HCT116 (cell line): ENCODE measurements around the gene CACNA1E. TPM values are rescaled to one million over a fixed set of nuclear protein-coding genes. Genes with fewer than 3 reads are reported as not detected.

Experiments used
- ATAC-seq: fragments of 200-7000 bp; cut with Tn5 transposase; 2 replicates; pipeline ENCODE4 v1.9.1; 2020; ENCODE audit warnings: mild to moderate bottlenecking, moderate library complexity
- BruUV-seq: library from RNA; stranded (reverse); fragments of 400-500 nt; replicated peaks from 2 replicates; lab custom pipeline; 2021; lab: Mats Ljungman, UMichigan
- CTCF ChIA-PET: fragments of 300-600 bp; sonication (Branson Sonifier 250); formaldehyde crosslinking; loops from one replicate; lab custom pipeline; 2021; ENCODE audit warnings: antibody characterized with exemption; lab: Charles Lee
- POLR2A ChIA-PET: fragments of 300-600, 350-600 bp; sonication (Branson Sonifier 250); formaldehyde crosslinking; loops from one replicate; lab custom pipeline; 2021; ENCODE audit warnings: antibody characterized with exemption; lab: Charles Lee
- RAD21 ChIA-PET, 2 experiments: fragments of 300-600 bp; sonication (Branson Sonifier 250); formaldehyde crosslinking; loops; one replicate each; lab custom pipeline; 2023; ENCODE audit warnings: low total read pairs in 2 of 2; ENCODE audit not compliant: uncharacterized antibody in 2 of 2, unreplicated experiment in 2 of 2, low non-redundant PET in 1 of 2; lab: Charles Lee
- DNase-seq: peaks from one replicate; pipeline ENCODE4 v3.0.0-alpha.2; 2010; ENCODE audit warnings: low read depth, low spot score
- H2AFZ ChIP-seq: fragments of 200-600 bp; shearing (Covaris generic), sonication (generic); 2 replicates; pipeline ENCODE4 v1.6.1; 2017; ENCODE audit warnings: low read depth, mixed run types, mixed read lengths, antibody characterized with exemption, low read length; ENCODE audit not compliant: poor library complexity, severe bottlenecking
- H3K27ac ChIP-seq: 2 replicates; pipeline ENCODE4 v1.5.1; 2012; ENCODE audit warnings: low read depth, low read length
- H3K27me3 ChIP-seq: fragments of 200-600 bp; sonication (generic); 2 replicates; pipeline ENCODE4 v1.6.1; 2016; ENCODE audit warnings: mixed run types, low read length, mixed read lengths; ENCODE audit not compliant: insufficient read depth
- H3K36me3 ChIP-seq, 2 experiments: fragments of 200-500 bp in 1 of 2; fragments of 200-600 bp in 1 of 2; sonication (Bioruptor generic) in 1 of 2; sonication (generic) in 1 of 2; 2 replicates each; pipeline versions ENCODE4 v1.5.1 to v1.6.1; 2014 to 2016; ENCODE audit warnings: low read length in 2 of 2, inconsistent platforms in 1 of 2, mixed read lengths in 1 of 2, mixed run types in 1 of 2; ENCODE audit not compliant: insufficient read depth in 2 of 2, control insufficient read depth in 1 of 2
- H3K4me1 ChIP-seq, 2 experiments: fragments of 200-600 bp in 1 of 2; sonication (generic) in 1 of 2; 2 replicates each; pipeline versions ENCODE4 v1.5.1 to v1.6.1; 2012 to 2017; ENCODE audit warnings: low read length in 2 of 2, inconsistent platforms in 1 of 2, mild to moderate bottlenecking in 1 of 2, mixed read lengths in 1 of 2, mixed run types in 1 of 2, moderate library complexity in 1 of 2; ENCODE audit not compliant: insufficient read depth in 2 of 2, control insufficient read depth in 1 of 2
- H3K4me2 ChIP-seq: fragments of 200-600 bp; sonication (generic); 2 replicates; pipeline ENCODE4 v1.6.1; 2017; ENCODE audit warnings: mixed run types, low read length, mixed read lengths
- H3K4me3 ChIP-seq, 2 experiments: fragments of 200-600 bp in 1 of 2; sonication (generic) in 1 of 2; replicated peaks in 1 of 2; 2 replicates each; pipeline ENCODE4 v1.5.1; 2011 to 2016; ENCODE audit warnings: low read length in 2 of 2, control low read depth in 1 of 2, low read depth in 1 of 2, mild to moderate bottlenecking in 1 of 2, mixed read lengths in 1 of 2, mixed run types in 1 of 2
- H3K79me2 ChIP-seq: fragments of 200-600 bp; sonication (generic); 2 replicates; pipeline ENCODE4 v1.6.1; 2017; ENCODE audit warnings: mild to moderate bottlenecking, mixed run types, low read length, moderate library complexity, mixed read lengths; ENCODE audit not compliant: insufficient read depth
- H3K9ac ChIP-seq: fragments of 200-600 bp; sonication (generic); 2 replicates; pipeline ENCODE4 v1.6.1; 2016; ENCODE audit warnings: low read length, mixed read lengths
- H3K9me2 ChIP-seq: fragments of 200-600 bp; sonication (generic), shearing (Covaris generic); 2 replicates; pipeline ENCODE4 v1.6.1; 2017; ENCODE audit warnings: mixed run types, mild to moderate bottlenecking, moderate library complexity; ENCODE audit not compliant: insufficient read depth
- H3K9me3 ChIP-seq, 2 experiments: fragments of 200-500 bp in 1 of 2; fragments of 200-600 bp in 1 of 2; sonication (Bioruptor generic) in 1 of 2; sonication (generic) in 1 of 2; 2 replicates each; pipeline ENCODE4 v1.6.1; 2014 to 2017; ENCODE audit warnings: low read length in 2 of 2, mixed read lengths in 2 of 2, inconsistent platforms in 1 of 2, low read depth in 1 of 2, mild to moderate bottlenecking in 1 of 2, mixed run types in 1 of 2, moderate library complexity in 1 of 2; ENCODE audit not compliant: control insufficient read depth in 1 of 2, insufficient read depth in 1 of 2
- H4K20me1 ChIP-seq: fragments of 200-600 bp; sonication (generic), shearing (Covaris generic); 2 replicates; pipeline ENCODE4 v1.6.1; 2017; ENCODE audit warnings: mixed run types, mild to moderate bottlenecking, moderate library complexity; ENCODE audit not compliant: insufficient read depth
- CEBPB ChIP-seq: IDR thresholded peaks from 2 replicates; pipeline ENCODE4 v1.6.1; 2012; ENCODE audit warnings: low read depth
- ELF1 ChIP-seq: IDR thresholded peaks from 2 replicates; pipeline ENCODE4 v1.6.1; 2012; ENCODE audit warnings: low read depth, borderline replicate concordance
- EZH2 ChIP-seq: fragments of 200-600 bp; sonication (generic); IDR thresholded peaks from 2 replicates; pipeline ENCODE4 v1.6.1; 2017; ENCODE audit warnings: antibody characterized with exemption, mixed run types
- EZH2phosphoT487 ChIP-seq: fragments of 200-600 bp; IDR thresholded peaks from 2 replicates; pipeline ENCODE4 v1.6.1; 2018; ENCODE audit warnings: antibody characterized with exemption, borderline replicate concordance
- POLR2A ChIP-seq: IDR thresholded peaks from 2 replicates; pipeline ENCODE4 v1.7.0; 2011; ENCODE audit warnings: borderline replicate concordance; ENCODE audit not compliant: insufficient read depth, insufficient read length; ENCODE audit errors: extremely low read depth
- SIN3A ChIP-seq: IDR thresholded peaks from 2 replicates; pipeline ENCODE4 v1.6.1; 2012; ENCODE audit warnings: low read depth
- SP1 ChIP-seq: IDR thresholded peaks from 2 replicates; pipeline ENCODE4 v1.6.1; 2012; ENCODE audit warnings: low read depth
- TCF7L2 ChIP-seq: IDR thresholded peaks from 2 replicates; pipeline ENCODE4 v1.7.0; 2011; ENCODE audit warnings: borderline replicate concordance, inconsistent platforms; ENCODE audit not compliant: insufficient read depth, insufficient read length; ENCODE audit errors: extremely low read depth
- ZFX ChIP-seq: fragments of 450-650 bp; IDR thresholded peaks from 2 replicates; pipeline ENCODE4 v1.6.1; 2017
- ZNF274 ChIP-seq: fragments of 200-500 bp; sonication (Bioruptor generic); IDR thresholded peaks from 2 replicates; pipeline ENCODE4 v1.6.1; 2014; ENCODE audit warnings: mild to moderate bottlenecking, low read depth, low read length, inconsistent platforms
- intact Hi-C: fragments of 100-400 bp; cut with micrococcal nuclease; formaldehyde crosslinking; loops from 2 replicates; pipeline ENCODE4 v1.10.0; 2022
- total RNA-seq: library from RNA; stranded (reverse); gene quantifications from one replicate; pipeline ENCODE4 v1.2.1, GENCODE V29; 2021; ENCODE audit not compliant: unreplicated experiment
- TF ChIP-seq, protein P1 (sequence below): IDR thresholded peaks from 2 replicates; pipeline ENCODE4 v1.6.1; 2012; ENCODE audit warnings: low read depth

Gene CACNA1E
- total RNA-seq, 1 experiment from 2014 or later: 0.02 TPM

GRCh38 chr1:181739214-181739613 is 255.9 kb downstream of the CACNA1E start (continued):
- TF ChIP-seq SP1 (no peak), POLR2A (no peak), TCF7L2 (no peak)

- CTCF ChIA-PET: no interaction called here
- intact Hi-C loops: no loop called here
- TF ChIP-seq ZFX: no peak
- no peak for TF ChIP-seq EZH2
- TF ChIP-seq ZNF274: no peak
- TF ChIP-seq POLR2A: no peak
- TF ChIP-seq, protein P1, sequence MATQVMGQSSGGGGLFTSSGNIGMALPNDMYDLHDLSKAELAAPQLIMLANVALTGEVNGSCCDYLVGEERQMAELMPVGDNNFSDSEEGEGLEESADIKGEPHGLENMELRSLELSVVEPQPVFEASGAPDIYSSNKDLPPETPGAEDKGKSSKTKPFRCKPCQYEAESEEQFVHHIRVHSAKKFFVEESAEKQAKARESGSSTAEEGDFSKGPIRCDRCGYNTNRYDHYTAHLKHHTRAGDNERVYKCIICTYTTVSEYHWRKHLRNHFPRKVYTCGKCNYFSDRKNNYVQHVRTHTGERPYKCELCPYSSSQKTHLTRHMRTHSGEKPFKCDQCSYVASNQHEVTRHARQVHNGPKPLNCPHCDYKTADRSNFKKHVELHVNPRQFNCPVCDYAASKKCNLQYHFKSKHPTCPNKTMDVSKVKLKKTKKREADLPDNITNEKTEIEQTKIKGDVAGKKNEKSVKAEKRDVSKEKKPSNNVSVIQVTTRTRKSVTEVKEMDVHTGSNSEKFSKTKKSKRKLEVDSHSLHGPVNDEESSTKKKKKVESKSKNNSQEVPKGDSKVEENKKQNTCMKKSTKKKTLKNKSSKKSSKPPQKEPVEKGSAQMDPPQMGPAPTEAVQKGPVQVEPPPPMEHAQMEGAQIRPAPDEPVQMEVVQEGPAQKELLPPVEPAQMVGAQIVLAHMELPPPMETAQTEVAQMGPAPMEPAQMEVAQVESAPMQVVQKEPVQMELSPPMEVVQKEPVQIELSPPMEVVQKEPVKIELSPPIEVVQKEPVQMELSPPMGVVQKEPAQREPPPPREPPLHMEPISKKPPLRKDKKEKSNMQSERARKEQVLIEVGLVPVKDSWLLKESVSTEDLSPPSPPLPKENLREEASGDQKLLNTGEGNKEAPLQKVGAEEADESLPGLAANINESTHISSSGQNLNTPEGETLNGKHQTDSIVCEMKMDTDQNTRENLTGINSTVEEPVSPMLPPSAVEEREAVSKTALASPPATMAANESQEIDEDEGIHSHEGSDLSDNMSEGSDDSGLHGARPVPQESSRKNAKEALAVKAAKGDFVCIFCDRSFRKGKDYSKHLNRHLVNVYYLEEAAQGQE: no peak
- TF ChIP-seq ELF1: no peak
- TF ChIP-seq CEBPB: no peak
- no peak for TF ChIP-seq SIN3A
- no peak for TF ChIP-seq EZH2phosphoT487
- Histone ChIP-seq H3K9ac (no peak overlapping the region), H4K20me1 (no peaks in the 10 kb centered on the region), H3K4me3 (no peak overlapping the region), H3K27ac (no peak overlapping the region), H3K79me2 (no peaks in the 10 kb centered on the region), H3K4me2 (no peak overlapping the region), H3K9me3 (no peaks in the 10 kb centered on the region), H3K9me2 (no peaks in the 10 kb centered on the region), H3K36me3 (no peaks in the 10 kb centered on the region), H3K4me1 (no peaks in the 10 kb centered on the region), H2AFZ (no peak overlapping the region), H3K27me3 (peaks cover 65% of the 10 kb centered on the region)
- ATAC-seq (no peak), DNase-seq (no peak)
- RAD21 ChIA-PET: no interaction called here
- POLR2A ChIA-PET: no interaction called here
- BruUV-seq: no TSS peak
Observed at GRCh38 chr1:181742426-181742825, 259.1 kb downstream of the CACNA1E start.
